Colonic mucosa (tissue), 4 donors: Measurements from ENCODE around the gene CCDC158. TPM values are rescaled to one million over a fixed set of nuclear protein-coding genes. Genes with fewer than 3 reads are reported as not detected.
A peak's percentile ranks its signal among the peaks of the same experiment; 100 is the strongest.

Experiments
- DNase-seq: peaks from one replicate; pipeline ENCODE4 v3.0.0-alpha.2; 2020
- H3K27ac ChIP-seq: fragments of 200-600 bp; one replicate; pipeline ENCODE4 v1.8.0; 2021
- H3K27me3 ChIP-seq: fragments of 200-600 bp; one replicate; pipeline ENCODE4 v1.8.0; 2021
- H3K36me3 ChIP-seq: fragments of 200-600 bp; one replicate; pipeline ENCODE4 v1.8.0; 2021
- H3K4me1 ChIP-seq: fragments of 200-600 bp; one replicate; pipeline ENCODE4 v1.8.0; 2021; ENCODE audit warnings: mild to moderate bottlenecking
- H3K4me3 ChIP-seq: fragments of 200-600 bp; one replicate; pipeline ENCODE4 v1.8.0; 2021
- H3K9ac ChIP-seq, 2 donors: one replicate each; pipeline ENCODE4 v1.7.0; 2013; ENCODE audit warnings: control low read depth in 2 of 2, low read depth in 2 of 2, low read length in 2 of 2
- H3K9me3 ChIP-seq: fragments of 200-600 bp; one replicate; pipeline ENCODE4 v1.8.0; 2021
- intact Hi-C: fragments of 100-400 bp; cut with DNase I; formaldehyde crosslinking; loops from one replicate; pipeline ENCODE4 v1.14.1; 2022
- total RNA-seq, 2 donors: library from RNA; stranded (reverse); fragmentation: NEBNext Ultra II Directional in 1 of 2; extraction: Animal tissue kit (Norgen Biotek cat#: 25700) in 1 of 2; gene quantifications; one replicate each; pipeline ENCODE4 v1.2.1, GENCODE V29; 2021
- TF ChIP-seq, protein P1 (sequence below): fragments of 200-600 bp; IDR thresholded peaks from one replicate; pipeline ENCODE4 v1.8.0; 2022; ENCODE audit warnings: antibody characterized with exemption, mild to moderate bottlenecking
- donor health status: healthy.
- donor health status: DM: no; HTN: no; CAD: no.
- donor health status: DM: no; HTN: no; CAD: no.

Gene CCDC158
- total RNA-seq, 2 donors from 2014 or later: not detected

GRCh38 chr4:76272073-76272472 is 148.9 kb downstream of the CCDC158 start:
- Histone ChIP-seq H3K4me1 (no peaks in the 10 kb centered on the region), H3K9me3 (no peaks in the 10 kb centered on the region), H3K4me3 (no peak overlapping the region), H3K36me3 (no peaks in the 10 kb centered on the region), H3K9ac (no peak overlapping the region), H3K27ac (no peak overlapping the region), H3K27me3 (no peaks in the 10 kb centered on the region)
- intact Hi-C loops: no loop called here
- no peak for DNase-seq
- TF ChIP-seq, protein P1, sequence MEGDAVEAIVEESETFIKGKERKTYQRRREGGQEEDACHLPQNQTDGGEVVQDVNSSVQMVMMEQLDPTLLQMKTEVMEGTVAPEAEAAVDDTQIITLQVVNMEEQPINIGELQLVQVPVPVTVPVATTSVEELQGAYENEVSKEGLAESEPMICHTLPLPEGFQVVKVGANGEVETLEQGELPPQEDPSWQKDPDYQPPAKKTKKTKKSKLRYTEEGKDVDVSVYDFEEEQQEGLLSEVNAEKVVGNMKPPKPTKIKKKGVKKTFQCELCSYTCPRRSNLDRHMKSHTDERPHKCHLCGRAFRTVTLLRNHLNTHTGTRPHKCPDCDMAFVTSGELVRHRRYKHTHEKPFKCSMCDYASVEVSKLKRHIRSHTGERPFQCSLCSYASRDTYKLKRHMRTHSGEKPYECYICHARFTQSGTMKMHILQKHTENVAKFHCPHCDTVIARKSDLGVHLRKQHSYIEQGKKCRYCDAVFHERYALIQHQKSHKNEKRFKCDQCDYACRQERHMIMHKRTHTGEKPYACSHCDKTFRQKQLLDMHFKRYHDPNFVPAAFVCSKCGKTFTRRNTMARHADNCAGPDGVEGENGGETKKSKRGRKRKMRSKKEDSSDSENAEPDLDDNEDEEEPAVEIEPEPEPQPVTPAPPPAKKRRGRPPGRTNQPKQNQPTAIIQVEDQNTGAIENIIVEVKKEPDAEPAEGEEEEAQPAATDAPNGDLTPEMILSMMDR: no peak

GRCh38 chr4:76271248-76271647 is 149.7 kb downstream of the CCDC158 start:
- H3K36me3 ChIP-seq: no peaks in the 10 kb centered on the region
- intact Hi-C loops: no loop called here
- no peak overlapping the region for H3K9ac ChIP-seq
- no peak for DNase-seq
- no peaks in the 10 kb centered on the region for H3K4me1 ChIP-seq
- H3K27me3 ChIP-seq: no peaks in the 10 kb centered on the region
- no peak overlapping the region for H3K4me3 ChIP-seq
- TF ChIP-seq, protein P1: no peak
- H3K9me3 ChIP-seq: no peaks in the 10 kb centered on the region
- H3K27ac ChIP-seq: no peak overlapping the region

GRCh38 chr4:76270244-76271175 is 150.4 kb downstream of the CCDC158 start:
- H3K9me3 ChIP-seq: no peaks in the 10 kb centered on the region
- H3K27ac ChIP-seq: peak overlapping the region; percentile 11
- no peaks in the 10 kb centered on the region for H3K4me1 ChIP-seq
- no peak overlapping the region for H3K4me3 ChIP-seq
- intact Hi-C loops: no loop called here
- TF ChIP-seq, protein P1: no peak
- no peak overlapping the region for H3K9ac ChIP-seq
- no peak for DNase-seq
- no peaks in the 10 kb centered on the region for H3K27me3 ChIP-seq
- no peaks in the 10 kb centered on the region for H3K36me3 ChIP-seq

DNA sequence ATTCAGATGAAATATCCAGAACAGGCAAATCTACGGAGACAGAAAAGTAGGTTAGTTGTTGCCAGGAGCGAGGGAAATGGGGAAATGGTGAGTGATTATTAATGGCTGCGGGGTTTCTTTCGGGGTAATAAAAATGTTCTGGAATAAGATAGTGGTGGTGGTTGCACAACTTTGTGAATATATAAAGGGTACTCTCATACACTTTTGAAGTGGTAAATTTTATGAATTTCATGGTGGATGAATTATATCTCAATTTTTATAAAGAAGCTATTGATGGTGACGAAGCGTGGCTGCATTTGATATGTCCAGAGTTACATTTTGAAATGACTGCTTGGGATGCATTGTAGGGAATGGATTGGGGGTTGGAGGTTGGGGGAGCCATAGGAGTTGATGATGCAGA is 153.1 kb downstream of the CCDC158 start:
- Histone ChIP-seq H3K9ac (no peak overlapping the region), H3K4me3 (no peak overlapping the region), H3K27me3 (no peaks in the 10 kb centered on the region), H3K9me3 (no peaks in the 10 kb centered on the region), H3K4me1 (no peaks in the 10 kb centered on the region), H3K27ac (no peak overlapping the region), H3K36me3 (no peaks in the 10 kb centered on the region)
- intact Hi-C loops: no loop called here
- TF ChIP-seq, protein P1: no peak
- no peak for DNase-seq

GRCh38 chr4:76266627-76267026 is 154.3 kb downstream of the CCDC158 start:
- Histone ChIP-seq H3K27ac (no peak overlapping the region), H3K4me1 (no peaks in the 10 kb centered on the region), H3K36me3 (no peaks in the 10 kb centered on the region), H3K9me3 (no peaks in the 10 kb centered on the region), H3K9ac (no peak overlapping the region), H3K4me3 (no peak overlapping the region), H3K27me3 (no peaks in the 10 kb centered on the region)
- no peak for DNase-seq
- intact Hi-C loops: no loop called here
- TF ChIP-seq, protein P1: no peak
